NT2/D1 (cell line): ENCODE measurements around the gene CEP290.

ENCODE experiments used
- DNase-seq: peaks from one replicate; pipeline ENCODE4 v3.0.0-alpha.2; 2011; ENCODE audit warnings: low read depth, low spot score
- H3K27me3 ChIP-seq: 2 replicates; pipeline ENCODE4 v1.6.0; 2011; ENCODE audit warnings: mild to moderate bottlenecking; ENCODE audit not compliant: insufficient read length, insufficient read depth
- H3K36me3 ChIP-seq: 2 replicates; pipeline ENCODE4 v1.6.1; 2011; ENCODE audit warnings: mild to moderate bottlenecking, low read length, mixed read lengths; ENCODE audit not compliant: insufficient read depth, insufficient read length
- H3K4me1 ChIP-seq: 2 replicates; pipeline ENCODE4 v1.5.1; 2011; ENCODE audit not compliant: insufficient read depth, insufficient read length
- H3K4me3 ChIP-seq: 2 replicates; pipeline ENCODE4 v1.5.1; 2011; ENCODE audit warnings: low read depth; ENCODE audit not compliant: insufficient read length
- H3K9ac ChIP-seq: 2 replicates; pipeline ENCODE4 v1.6.0; 2011; ENCODE audit warnings: low read depth; ENCODE audit not compliant: insufficient read length
- H3K9me3 ChIP-seq: 2 replicates; pipeline ENCODE4 v1.5.1; 2011; ENCODE audit warnings: mild to moderate bottlenecking, low read length; ENCODE audit not compliant: insufficient read depth
- SUZ12 ChIP-seq: IDR thresholded peaks from 2 replicates; pipeline ENCODE4 v1.6.1; 2011; ENCODE audit not compliant: insufficient read length, insufficient read depth; ENCODE audit errors: extremely low read depth
- YY1 ChIP-seq: IDR thresholded peaks from 2 replicates; pipeline ENCODE4 v1.6.1; 2011; ENCODE audit not compliant: insufficient read length, insufficient read depth
- ZNF274 ChIP-seq: IDR thresholded peaks from 2 replicates; pipeline ENCODE4 v1.6.1; 2011; ENCODE audit warnings: mild to moderate bottlenecking, low read depth, low read length

CEP290 gene

DNA sequence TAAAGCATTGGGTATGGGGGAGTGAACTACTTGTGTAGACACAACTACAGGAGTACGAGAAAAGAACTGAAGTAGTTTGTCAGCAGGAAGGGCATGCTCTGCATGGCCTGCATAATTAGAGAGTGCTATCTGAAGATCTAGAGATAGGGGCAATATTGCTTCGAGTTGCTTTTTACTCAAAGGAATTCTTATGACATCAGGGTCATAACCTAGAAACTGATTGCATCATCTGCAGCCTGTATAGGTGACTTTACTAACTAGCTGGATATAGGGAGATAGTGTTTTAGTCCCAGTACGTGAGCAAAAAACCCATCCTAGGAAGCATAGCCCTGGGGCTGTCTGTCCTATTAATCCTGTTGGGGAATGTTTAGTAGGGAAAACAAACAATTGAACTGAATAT, 40.0 kb upstream of the CEP290 start:
- Histone ChIP-seq H3K4me1 (no peaks in the 10 kb centered on the region), H3K4me3 (no peak overlapping the region), H3K9me3 (no peaks in the 10 kb centered on the region), H3K36me3 (peaks cover 26% of the 10 kb centered on the region), H3K9ac (no peak overlapping the region), H3K27me3 (no peaks in the 10 kb centered on the region)
- no peak for DNase-seq
- TF ChIP-seq YY1 (no peak), ZNF274 (no peak), SUZ12 (no peak)

DNA sequence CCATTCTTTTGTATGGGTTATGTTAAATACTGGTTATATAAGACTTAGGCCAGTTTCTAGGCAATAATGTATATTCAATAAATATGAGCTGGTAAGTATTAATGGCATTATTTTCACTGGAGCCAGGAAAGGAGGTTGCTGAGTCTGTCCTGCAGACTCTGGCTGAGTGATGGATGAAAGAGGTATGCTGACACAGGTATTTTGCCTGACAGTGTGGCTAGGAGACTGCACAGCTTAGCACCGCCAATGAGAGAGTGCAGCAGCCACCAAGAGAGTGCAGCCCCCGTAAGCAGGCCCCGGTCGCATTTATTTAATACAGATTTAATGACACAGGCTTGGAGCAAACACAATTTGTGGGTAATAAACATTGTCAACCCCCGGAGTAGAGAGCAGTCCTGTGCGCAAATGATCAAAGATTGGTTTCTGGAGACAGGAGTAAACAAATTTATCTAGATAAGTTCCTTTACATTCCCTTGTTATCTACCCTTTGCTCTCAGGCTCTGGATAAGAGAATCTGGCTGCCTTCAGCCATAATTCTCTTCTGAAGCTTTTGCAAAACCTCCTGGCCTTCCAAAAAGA, 37.6 kb upstream of the CEP290 start:
- H3K27me3 ChIP-seq = no peaks in the 10 kb centered on the region
- H3K9me3 ChIP-seq = no peaks in the 10 kb centered on the region
- no peak overlapping the region for H3K9ac ChIP-seq
- no peaks in the 10 kb centered on the region for H3K4me1 ChIP-seq
- no peak overlapping the region for H3K4me3 ChIP-seq
- H3K36me3 ChIP-seq = peaks cover 41% of the 10 kb centered on the region
- DNase-seq = no peak
- TF ChIP-seq ZNF274 (no peak), SUZ12 (no peak), YY1 (no peak)

DNA sequence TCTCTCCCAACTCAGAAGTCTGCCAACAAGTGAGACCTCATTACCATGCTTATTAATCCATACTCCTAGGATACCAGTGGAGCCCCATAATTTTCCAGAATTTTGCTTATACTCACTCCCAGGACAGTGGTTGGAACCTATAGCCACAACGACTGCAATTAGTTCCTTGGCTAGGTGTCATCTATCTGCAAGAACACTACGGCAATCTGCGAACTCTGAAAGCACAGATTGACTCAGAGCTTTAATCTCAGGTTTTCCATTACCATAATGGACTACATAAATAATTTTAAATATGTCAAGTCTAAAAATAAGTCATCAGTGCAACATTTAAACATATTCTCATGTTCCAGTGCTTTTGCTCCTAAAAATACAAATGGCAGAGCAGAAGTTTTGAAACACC, 33.7 kb upstream of the CEP290 start:
- TF ChIP-seq SUZ12 = no peak
- no peak for TF ChIP-seq YY1
- no peak for TF ChIP-seq ZNF274
- Histone ChIP-seq H3K9ac (no peak overlapping the region), H3K4me1 (no peaks in the 10 kb centered on the region), H3K9me3 (no peaks in the 10 kb centered on the region), H3K27me3 (no peaks in the 10 kb centered on the region), H3K4me3 (no peak overlapping the region), H3K36me3 (peaks cover 35% of the 10 kb centered on the region)
- no peak for DNase-seq

DNA sequence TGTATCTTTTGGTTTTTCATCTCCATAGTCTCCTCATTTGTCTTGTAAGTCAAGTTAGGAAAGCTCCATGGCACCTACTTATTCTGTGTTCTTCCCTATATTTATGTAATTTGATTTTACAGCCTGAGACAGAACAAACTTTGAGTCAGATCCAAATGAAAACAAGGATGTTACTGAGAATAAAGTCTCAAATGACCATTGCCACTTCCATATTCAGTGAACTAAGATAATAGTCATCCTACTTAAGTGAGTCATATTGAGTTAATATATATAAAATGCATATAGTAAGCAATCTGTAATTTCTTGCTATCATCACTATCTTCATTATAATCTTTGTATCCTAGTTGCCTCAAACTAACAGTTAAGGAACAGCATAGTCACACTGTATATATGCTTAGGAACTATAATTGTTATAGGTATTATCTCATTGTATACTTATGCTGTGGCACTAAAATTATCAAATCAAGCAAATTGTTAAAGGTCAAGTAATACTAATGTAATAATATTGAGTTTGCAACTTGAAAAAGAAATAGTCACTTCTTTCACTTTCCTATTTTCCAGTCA, 31.0 kb upstream of the CEP290 start:
- Histone ChIP-seq H3K9me3 (no peaks in the 10 kb centered on the region), H3K9ac (no peak overlapping the region), H3K4me1 (no peaks in the 10 kb centered on the region), H3K4me3 (no peak overlapping the region), H3K27me3 (no peaks in the 10 kb centered on the region), H3K36me3 (peaks cover 18% of the 10 kb centered on the region)
- DNase-seq = no peak
- TF ChIP-seq ZNF274 (no peak), SUZ12 (no peak)

DNA sequence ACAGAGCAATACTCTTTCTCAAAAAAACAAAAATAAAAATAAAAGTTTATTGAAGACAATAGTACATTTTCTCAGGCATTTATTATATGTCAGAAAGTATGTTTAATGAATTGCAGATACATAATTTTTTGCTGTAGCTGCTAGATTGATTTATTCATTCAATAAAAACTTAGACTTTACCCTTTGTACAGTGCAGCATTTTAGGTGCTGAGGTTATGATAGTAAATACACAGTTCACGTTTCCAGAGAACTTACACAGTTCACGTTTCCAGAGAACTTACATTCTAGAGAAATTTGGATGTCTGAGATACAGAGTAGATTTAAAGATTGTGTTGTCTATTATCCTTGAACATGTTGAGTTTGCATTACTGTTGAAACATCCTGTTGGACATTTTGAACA, 25.5 kb upstream of the CEP290 start:
- DNase-seq = no peak
- Histone ChIP-seq H3K4me3 (no peak overlapping the region), H3K36me3 (peaks cover 18% of the 10 kb centered on the region), H3K4me1 (no peaks in the 10 kb centered on the region), H3K9ac (no peak overlapping the region), H3K27me3 (no peaks in the 10 kb centered on the region), H3K9me3 (no peaks in the 10 kb centered on the region)
- TF ChIP-seq YY1 = no peak
- TF ChIP-seq ZNF274 = no peak

DNA sequence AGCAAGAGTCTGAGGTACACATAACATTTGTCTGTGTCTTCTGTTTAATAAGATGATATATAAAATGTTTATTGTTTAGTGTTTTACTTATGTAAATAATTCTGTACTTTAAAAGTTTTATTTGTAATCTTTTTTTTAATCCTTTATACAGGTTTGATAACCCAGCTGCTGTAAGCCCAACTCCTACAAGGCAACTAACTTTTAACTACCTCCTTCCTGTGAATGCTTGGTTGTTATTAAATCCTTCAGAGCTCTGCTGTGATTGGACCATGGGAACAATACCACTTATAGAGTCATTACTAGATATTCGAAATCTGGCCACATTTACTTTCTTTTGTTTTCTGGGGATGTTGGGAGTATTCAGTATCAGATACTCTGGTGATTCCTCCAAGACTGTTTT, 24.3 kb upstream of the CEP290 start:
- TF ChIP-seq ZNF274 (no peak), SUZ12 (no peak), YY1 (no peak)

DNA sequence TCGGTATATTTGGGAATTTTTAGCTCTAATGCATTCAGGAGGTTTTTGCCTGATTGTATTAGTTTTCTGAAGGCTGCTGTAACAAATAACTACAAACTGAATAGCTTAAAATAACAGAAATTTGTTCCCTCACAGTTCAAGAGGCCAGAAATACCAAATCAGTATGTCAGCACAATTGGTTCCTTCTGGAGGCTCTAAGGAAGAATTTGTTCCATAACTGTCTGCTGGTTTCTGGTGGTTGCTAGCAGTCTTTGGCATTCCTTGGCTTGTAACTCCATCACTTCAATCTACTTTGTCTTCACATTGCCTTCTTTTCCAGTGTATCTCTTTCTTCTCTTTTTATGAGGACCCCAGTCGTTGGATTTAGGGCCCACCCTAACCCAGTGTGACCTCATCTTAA, 21.5 kb upstream of the CEP290 start:
- no peaks in the 10 kb centered on the region for H3K9me3 ChIP-seq
- peaks cover 31% of the 10 kb centered on the region for H3K36me3 ChIP-seq
- no peak overlapping the region for H3K9ac ChIP-seq
- no peak for DNase-seq
- TF ChIP-seq ZNF274 (no peak), YY1 (no peak), SUZ12 (no peak)
- H3K27me3 ChIP-seq = no peaks in the 10 kb centered on the region
- H3K4me1 ChIP-seq = no peaks in the 10 kb centered on the region
- no peak overlapping the region for H3K4me3 ChIP-seq

More for the DNA sequence above, 24.3 kb upstream of the CEP290 start:
- no peaks in the 10 kb centered on the region for H3K27me3 ChIP-seq
- no peak for DNase-seq
- H3K4me3 ChIP-seq = no peak overlapping the region
- H3K9me3 ChIP-seq = no peaks in the 10 kb centered on the region
- H3K9ac ChIP-seq = no peak overlapping the region
- H3K4me1 ChIP-seq = no peaks in the 10 kb centered on the region
- H3K36me3 ChIP-seq = peaks cover 22% of the 10 kb centered on the region
